T-helper 1 cell treated with Interleukin-12 subunit alpha and Interleukin-12 subunit beta and Interleukin-4 antibody, amounts not matched to agents 30 ng/mL and 1 ng/mL, for 36 hours (primary cell): ENCODE measurements around the gene ZNF524. TPM values are rescaled to one million over a fixed set of nuclear protein-coding genes. Genes with fewer than 3 reads are reported as not detected.
"Not testable (repeated sequence)": the region's sequence is repeated elsewhere in the genome, so short reads cannot be mapped to it uniquely, and the experiment has no call there.

Experiments
- intact Hi-C: fragments of 100-400 bp; cut with micrococcal nuclease; formaldehyde crosslinking; loops from one replicate; pipeline ENCODE4 v1.15.1; 2024
- total RNA-seq: library from RNA; stranded (reverse); gene quantifications from 2 replicates; pipeline ENCODE4 v1.2.3, GENCODE V29; 2022

Gene ZNF524, protein sequence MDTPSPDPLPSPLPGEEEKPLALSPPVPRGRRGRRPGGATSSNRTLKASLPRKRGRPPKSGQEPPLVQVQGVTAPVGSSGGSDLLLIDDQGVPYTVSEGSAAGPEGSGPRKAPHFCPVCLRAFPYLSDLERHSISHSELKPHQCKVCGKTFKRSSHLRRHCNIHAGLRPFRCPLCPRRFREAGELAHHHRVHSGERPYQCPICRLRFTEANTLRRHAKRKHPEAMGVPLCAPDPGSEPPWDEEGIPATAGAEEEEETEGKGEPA
- 21.0 and 25.4 TPM in 2 replicates for total RNA-seq

DNA sequence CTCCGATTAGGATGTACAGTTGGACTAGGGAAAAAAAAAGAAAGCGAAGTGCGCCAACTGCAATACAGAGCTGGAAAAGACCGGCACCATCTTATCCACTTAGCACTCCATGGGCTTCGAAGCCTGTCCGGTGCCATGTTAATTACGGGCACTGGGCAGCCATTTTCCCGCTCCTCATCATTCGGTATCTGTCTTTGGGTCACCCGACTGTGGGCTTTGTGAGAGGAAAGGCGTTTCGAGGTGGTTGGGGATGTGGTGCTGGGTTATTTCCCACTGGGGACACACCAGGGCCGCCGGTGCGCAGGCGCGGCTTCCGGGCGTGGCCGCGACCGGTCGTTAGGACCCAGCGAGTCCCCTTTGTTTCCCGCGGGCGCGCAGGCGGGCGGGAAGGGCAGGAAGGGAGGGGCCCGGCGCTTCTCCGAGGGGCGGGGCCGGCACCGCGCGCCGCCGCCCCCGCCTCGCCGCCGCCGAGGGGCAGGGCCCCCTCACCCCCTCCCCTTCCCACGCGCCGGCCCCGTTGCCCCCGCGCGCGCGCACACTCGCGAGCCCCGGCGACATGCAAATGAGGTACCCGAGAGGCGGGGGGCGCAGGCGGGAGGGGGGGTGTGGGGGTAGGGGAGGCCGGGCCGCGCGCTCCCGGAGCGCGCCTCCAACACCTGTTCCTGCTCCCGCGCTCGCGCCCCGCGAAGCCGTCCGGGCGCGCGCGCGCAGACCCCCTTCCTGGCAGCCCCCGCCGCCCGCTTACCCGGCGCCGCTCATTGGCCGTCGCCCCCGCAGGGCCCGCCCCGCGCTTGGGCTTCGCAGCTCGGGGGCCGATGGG lies at the start of gene ZNF524:
Gene ZNF524 (plus strand): TSS at position 447 of the 820 bp plus-strand sequence. CDS start 1,825 bp downstream, outside the sequence.
- intact Hi-C loops, result loop anchor here (1.0 to 10.0 kb wide), 23 partner anchors 13 to 1735 kb away; partner anchors contain the start of genes CNOT3, EPN1, HSPBP1 and ISOC2

- intact Hi-C loops, result no loop called here
Observed at GRCh38 chr19:55550321-55550650, 49.8 kb upstream of the ZNF524 start.

GRCh38 chr19:55552206-55552605 lies 47.9 kb upstream of the ZNF524 start:
- intact Hi-C loops, result no loop called here

GRCh38 chr19:55552620-55553019 lies 47.5 kb upstream of the ZNF524 start:
- intact Hi-C loops, result no loop called here

- intact Hi-C loops, result no loop called here
Observed at GRCh38 chr19:55553217-55554182, 46.6 kb upstream of the ZNF524 start.

DNA sequence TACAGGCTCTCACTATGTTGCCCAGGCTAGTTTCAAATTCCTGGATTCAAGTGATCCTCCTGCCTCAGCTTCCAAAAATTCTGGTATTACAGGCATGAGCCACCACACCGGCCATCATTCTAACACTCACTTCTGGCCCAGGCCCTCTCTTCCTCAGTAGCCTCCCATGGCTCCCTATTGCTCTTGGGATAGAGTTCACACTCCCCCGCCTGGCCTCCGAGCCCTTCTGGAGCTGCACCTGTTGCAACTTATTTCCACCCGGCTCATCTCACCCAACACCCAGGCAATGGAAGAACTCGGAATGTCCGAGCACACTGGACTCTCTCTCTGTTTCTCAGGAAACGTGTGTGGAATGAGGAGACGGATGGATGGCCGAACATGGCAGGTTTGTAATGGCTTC lies 45.8 kb upstream of the ZNF524 start:
- intact Hi-C loops, result no loop called here

GRCh38 chr19:55554741-55555152 lies 45.3 kb upstream of the ZNF524 start:
- intact Hi-C loops, result no loop called here

GRCh38 chr19:55559684-55560083 lies 40.4 kb upstream of the ZNF524 start:
- intact Hi-C loops, result no loop called here

- intact Hi-C loops, result no loop called here
Observed at GRCh38 chr19:55563261-55563690, 36.8 kb upstream of the ZNF524 start.

GRCh38 chr19:55566823-55567222 lies 33.3 kb upstream of the ZNF524 start:
- intact Hi-C loops, result no loop called here

DNA sequence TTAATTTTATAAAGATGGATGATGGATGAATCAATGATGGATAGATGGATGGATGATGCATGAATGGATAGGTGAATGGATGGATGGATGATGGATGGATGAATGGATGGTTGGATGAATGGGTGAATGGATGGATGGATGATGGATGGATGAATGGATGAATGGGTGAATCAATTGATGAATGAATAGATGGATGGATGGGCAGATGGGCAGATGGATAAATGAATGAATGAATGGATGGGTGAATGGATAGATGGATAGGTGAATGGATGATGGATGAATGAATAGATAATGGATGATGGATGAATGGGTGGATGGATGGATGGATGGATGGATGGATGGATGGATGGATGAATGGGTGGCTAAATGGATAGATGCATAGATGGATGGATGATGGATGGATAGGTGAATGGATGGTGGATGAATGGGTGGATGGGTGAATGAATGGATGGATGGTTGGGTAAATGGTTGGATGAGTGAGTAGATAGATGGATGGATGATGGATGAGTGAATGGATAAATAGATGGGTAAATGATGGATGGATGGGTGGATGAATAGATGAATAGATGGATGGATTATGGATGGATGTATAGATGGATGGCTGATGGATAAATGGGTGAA lies 32.3 kb upstream of the ZNF524 start:
- intact Hi-C loops, result no loop called here

DNA sequence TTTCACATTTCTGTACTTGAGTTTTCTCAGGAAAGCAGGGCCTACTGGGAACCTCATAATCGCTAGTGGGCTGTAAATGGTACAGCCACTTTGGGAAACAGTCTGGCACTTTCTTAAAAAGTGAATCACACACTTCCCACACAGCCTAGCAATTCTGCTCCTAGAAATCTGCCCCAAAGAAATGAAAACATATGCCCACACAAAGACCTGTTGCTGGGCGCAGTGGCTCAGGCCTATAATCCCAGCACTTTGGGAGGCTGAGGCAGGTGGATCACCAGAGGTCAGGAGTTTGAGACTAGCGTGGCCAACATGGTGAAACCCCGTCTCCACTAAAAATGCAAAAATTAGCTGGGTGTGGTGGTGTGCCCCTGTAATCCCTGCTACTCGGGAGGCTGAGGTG lies 30.6 kb upstream of the ZNF524 start:
- intact Hi-C loops, result not testable (repeated sequence)

DNA sequence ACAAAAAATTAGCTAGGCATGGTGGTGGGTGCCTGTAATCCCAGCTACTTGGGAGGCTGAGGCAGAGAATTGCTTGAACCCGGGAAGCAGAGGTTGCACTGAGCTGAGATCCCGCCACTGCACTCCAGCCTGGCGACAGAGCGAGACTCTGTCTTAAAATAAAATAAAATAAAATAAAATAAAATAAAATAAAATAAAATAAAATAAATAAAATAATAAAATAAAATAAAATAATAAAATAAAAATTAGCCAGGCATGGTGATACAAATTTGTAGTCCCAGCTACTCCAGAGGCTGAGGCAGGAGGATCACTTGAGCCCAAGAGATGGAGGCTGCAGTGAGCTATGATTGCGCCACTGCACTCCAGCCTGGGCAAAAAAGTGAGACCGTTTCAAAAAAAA lies 26.2 kb upstream of the ZNF524 start:
- intact Hi-C loops, result not testable (repeated sequence)

- intact Hi-C loops, result no loop called here
Observed at GRCh38 chr19:55576746-55577145, 23.3 kb upstream of the ZNF524 start.

- intact Hi-C loops, result no loop called here
Observed at GRCh38 chr19:55578031-55578760, 21.9 kb upstream of the ZNF524 start.

GRCh38 chr19:55578761-55579747 lies 21.0 kb upstream of the ZNF524 start:
- intact Hi-C loops, result no loop called here

GRCh38 chr19:55579766-55580621 lies 20.1 kb upstream of the ZNF524 start:
- intact Hi-C loops, result loop anchor here (1.0 to 2.0 kb wide), 4 partner anchors 19 to 1115 kb away; partner anchors contain the start of genes FIZ1 and ZNF865

DNA sequence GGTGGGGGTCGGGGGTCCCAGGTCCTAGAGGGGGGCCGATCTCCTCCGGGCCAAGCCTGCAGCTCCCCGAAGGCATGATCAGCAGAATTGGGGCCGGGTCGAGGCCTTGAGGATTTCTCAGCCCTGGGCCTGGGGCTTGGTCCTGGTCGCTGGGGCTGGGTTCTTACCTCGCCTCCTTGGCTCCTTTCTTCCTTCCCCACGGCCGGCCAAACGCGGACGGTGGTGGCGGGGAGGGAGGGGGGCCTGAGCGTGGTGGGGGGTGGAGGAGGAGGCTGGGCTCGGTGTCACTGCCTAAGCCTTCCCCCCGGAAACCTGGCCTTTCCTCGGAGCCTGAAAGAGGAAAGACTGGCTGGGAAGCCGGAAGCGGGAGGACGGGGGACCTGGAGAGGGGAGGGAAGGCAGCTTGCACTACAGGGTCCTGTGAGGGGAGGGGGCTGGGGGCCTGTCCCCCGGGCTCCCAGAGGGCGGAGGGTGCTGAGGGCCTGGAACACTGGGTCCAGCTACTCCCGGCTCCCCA lies 19.4 kb upstream of the ZNF524 start, which contains the start of gene ZNF579:
Gene ZNF579 (minus strand): TSS at position 221 of the 517 bp plus-strand sequence. CDS start 1,209 bp downstream, outside the sequence.
- intact Hi-C loops, result loop anchor here (1.0 to 2.0 kb wide), 4 partner anchors 19 to 1116 kb away; partner anchors contain the start of genes FIZ1 and ZNF865
